ENCODE data around the gene RAG1.

DNA sequence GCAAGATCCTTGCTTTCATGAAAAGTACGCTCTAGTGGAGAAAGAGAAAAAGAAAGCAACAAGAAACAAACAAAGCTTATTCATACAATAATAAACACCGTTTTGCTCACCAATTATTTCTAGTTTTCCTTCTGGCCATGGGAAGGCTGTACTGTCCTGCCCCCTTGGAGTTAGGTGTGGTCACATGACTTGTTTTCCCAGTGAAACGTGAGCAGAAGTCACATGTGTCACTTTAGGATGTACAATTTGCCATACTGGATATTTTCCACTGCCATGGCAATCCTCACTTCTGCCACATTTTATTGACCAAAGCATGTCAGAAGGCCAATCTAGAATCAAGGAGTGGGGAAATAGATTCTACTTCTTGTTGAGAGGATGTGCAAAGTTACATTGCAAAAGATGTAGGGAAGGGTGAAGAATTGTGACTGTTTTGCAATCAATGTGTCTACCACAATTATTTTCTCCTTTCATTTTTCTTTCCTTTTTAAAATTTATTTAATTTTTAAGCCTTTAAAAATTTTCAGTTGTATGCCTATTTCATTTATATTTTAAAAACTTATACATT, 33.4 kb upstream of the RAG1 start:
- TF ChIP-seq EZH2 (IDR thresholded peaks at IDR 0.05; ENCODE audit: borderline replicate concordance, insufficient read depth, low read length, poor library complexity, severe bottlenecking) (no peak), POLR2AphosphoS5 (IDR thresholded peaks at IDR 0.05) (no peak)
